HG02885 (cell line): Measurements from ENCODE around the gene SCUBE3.
A peak's percentile ranks its signal among the peaks of the same experiment; 100 is the strongest.

Source experiments
- ATAC-seq: cut with Tn5 transposase; IDR thresholded peaks from one replicate; pipeline ENCODE4 v1.9.1; 2021; ENCODE audit warnings: mild to moderate bottlenecking; ENCODE audit not compliant: unreplicated experiment, poor library complexity

Gene SCUBE3

DNA sequence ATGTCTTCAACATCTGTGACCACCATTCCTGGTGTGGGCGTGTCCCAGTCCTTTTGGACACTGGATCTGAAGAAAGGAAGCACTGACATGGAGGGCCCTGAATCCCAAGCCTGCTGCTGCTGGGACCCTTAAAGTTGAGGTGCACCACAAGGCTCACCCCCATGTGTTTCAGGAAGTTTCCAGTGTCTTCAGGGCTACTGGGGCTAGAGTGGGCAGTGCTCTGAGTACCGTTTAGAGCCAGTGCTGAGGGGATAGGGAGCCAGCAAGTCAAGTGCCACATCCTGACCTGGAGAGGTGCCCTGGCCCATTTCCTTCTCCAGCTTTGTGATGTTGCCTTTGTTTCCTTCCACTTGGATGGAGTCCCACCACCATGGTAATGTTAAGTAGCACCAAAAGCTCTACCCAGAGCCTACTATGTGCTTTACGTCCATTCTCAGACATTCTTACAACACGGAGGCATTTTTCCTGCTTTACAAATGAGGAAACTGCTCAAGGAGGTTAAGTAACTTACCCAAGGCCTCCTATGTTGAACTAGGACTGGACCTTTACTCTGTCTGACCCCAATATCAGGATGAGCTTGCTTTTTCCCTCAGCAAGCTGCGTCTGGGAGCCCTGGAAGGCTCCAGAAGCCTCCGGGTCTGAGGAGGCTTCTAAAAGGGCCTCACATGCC is 83.3 kb downstream of the SCUBE3 start:
- ATAC-seq, result peak; percentile 4

DNA sequence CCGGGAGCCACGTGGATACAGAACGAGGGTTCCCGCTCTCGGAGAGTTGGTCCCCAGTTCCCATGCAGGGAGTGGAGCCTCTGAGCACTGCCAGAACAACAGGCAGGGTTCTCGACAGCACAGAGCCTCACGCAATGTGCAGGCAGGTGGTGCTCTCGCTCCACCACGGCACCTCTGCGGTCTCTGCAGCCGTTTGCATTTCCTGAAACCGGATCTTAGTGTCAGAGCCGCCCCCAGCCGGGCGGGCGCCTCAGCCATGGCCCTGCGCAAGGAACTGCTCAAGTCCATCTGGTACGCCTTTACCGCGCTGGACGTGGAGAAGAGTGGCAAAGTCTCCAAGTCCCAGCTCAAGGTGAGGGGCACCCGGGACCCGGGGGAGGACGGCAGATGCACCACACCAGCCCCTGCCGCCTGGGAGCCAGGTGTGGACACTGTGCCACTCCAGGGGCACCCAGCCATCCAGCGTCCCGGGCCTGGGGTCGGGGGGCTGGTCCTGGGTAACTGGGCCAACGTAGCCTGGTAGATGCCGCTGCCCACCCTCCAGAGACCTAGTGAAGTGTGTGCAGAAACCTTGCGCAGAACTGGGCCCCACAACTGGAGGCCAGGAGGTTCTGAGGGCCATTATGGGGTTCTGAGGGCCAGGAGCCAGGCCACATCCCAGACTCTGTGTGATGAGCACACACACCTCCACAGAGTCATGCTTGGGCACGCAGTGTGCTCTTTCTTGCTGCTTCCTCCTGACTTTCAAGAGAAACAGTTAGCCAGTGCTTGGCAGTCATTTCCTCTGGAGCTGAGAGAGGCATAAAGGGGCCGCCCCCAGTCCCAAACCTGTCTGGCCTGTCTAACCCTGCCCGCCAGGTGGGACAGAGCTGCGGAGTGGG is 84.1 kb downstream of the SCUBE3 start, which contains the start of gene DEF6:
DEF6 (plus strand) TSS at position 218 of the 881 bp plus-strand sequence; CDS start at position 257, 39 bp downstream.
- peak; percentile 86 for ATAC-seq

DNA sequence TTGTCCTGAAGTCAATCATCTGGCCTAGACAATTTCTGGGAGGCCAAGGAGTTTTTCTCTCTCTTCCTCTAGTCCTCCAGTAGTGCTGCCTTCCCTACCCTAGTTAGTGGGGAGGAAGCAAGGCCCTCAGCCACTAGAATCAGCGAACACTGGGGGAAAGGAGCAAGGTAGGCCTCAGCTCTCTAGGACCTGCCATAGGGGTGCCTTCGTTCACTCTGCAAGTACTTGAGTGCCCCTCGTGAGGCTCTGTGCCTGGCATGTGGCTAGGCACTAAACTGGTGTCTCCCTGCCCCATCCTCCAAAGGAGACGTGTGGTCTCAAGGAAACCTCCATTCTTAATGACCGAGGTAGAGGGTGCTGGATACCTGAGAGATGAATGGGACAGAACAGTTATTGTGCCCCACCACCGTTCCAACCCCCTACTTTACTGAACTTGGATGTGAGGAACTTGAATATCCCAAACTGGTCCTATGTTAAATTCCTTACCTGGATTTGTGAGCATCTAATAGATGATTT is 84.9 kb downstream of the SCUBE3 start:
- ATAC-seq, result no peak

DNA sequence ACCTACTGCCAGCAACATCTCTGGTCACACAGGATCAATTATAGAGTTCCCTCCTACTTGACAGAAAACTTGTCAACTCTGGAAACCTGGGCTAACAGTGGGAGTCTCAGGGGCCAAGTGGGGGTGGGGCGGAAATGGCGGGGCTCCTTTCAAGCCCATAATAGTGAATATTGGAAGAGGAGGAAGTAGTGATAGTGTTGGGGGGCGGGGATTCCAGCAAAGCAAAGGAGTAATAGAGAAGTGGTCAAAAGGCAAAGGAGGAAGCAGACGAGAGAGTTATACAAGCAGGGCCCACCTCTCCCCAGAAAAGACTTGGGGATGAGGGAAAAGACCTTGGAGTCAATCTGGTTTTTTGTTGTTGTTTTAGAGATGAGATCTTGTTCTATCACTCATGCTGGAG is 85.9 kb downstream of the SCUBE3 start:
- no peak for ATAC-seq

DNA sequence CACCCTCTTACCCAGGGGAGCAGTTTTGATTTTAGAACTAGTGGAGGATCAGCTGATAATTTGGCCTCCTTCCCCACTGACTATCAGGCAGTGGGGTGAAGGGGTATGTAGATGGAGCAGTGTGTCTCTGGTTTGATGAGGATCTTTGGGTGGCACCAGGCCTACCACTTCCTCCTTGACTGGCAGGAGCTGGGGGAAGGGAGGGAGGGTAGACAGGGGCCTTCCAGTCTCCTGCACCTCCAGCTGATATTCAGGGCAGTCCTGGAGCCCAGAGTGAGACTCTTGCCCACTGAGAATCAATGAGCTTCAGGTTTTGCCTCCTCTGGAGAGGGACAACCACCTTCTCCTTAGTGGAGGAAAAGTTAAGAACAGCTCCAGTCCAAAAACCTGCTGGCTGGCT is 87.1 kb downstream of the SCUBE3 start:
- no peak for ATAC-seq
